ENCODE measurements around the gene SERPINB11. TPM values are rescaled to one million over a fixed set of nuclear protein-coding genes. Genes with fewer than 3 reads are reported as not detected.

SERPINB11 gene
- total RNA-seq, 1 donor from 2014 or later = not detected

DNA sequence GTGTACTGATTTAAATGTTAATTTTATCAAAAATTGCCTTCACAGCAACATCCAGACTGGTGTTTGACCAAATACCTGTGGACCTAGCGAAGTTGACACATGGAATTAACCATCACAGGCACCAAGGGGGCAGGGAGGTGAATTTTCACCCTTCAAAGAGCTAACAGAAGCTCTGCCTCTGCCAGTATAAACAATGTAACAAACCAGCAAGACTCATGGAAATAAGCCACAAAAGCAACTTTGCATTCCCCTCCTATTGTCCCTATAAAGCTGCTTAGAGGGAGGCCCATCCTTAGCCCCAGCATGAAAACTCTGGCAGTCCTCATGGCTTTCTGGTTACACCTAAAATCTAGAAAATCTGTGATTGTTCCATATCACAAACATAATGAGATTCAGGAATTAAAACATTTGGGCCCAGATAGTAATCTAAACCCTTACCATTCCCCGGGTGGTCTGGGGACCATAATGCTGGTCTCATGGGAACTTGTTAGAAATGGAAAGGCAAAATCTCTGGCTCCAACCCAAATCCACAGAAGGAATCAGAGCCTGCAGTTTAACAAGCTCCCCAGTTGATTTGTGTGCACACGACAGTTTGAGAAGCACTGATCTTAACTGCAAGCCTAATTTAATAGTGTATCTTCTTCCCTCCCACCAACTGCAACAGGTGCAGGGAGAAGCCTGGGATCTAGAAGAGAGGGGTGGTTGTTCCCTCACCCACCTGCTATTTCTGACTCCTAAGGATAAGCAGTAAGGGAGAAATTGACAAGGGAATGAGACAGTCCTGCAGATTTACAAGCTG is 23.1 kb downstream of the SERPINB11 start:
- Mint-ChIP-seq H3K27me3 (ENCODE audit: unreplicated experiment) (peaks cover 2% of the 10 kb centered on the region), H3K9me3 (ENCODE audit: unreplicated experiment) (no peaks in the 10 kb centered on the region), H3K27ac (ENCODE audit: unreplicated experiment) (no peak overlapping the region), H3K4me3 (ENCODE audit: unreplicated experiment) (no peak overlapping the region), H3K36me3 (ENCODE audit: low read depth, unreplicated experiment) (no peaks in the 10 kb centered on the region), H3K4me1 (ENCODE audit: unreplicated experiment) (no peaks in the 10 kb centered on the region)
- TF ChIP-seq, protein P1, sequence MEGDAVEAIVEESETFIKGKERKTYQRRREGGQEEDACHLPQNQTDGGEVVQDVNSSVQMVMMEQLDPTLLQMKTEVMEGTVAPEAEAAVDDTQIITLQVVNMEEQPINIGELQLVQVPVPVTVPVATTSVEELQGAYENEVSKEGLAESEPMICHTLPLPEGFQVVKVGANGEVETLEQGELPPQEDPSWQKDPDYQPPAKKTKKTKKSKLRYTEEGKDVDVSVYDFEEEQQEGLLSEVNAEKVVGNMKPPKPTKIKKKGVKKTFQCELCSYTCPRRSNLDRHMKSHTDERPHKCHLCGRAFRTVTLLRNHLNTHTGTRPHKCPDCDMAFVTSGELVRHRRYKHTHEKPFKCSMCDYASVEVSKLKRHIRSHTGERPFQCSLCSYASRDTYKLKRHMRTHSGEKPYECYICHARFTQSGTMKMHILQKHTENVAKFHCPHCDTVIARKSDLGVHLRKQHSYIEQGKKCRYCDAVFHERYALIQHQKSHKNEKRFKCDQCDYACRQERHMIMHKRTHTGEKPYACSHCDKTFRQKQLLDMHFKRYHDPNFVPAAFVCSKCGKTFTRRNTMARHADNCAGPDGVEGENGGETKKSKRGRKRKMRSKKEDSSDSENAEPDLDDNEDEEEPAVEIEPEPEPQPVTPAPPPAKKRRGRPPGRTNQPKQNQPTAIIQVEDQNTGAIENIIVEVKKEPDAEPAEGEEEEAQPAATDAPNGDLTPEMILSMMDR (IDR thresholded peaks at IDR 0.05; ENCODE audit: unreplicated experiment) = no peak
- no peak for DNase-seq (ENCODE audit: low spot score)

DNA sequence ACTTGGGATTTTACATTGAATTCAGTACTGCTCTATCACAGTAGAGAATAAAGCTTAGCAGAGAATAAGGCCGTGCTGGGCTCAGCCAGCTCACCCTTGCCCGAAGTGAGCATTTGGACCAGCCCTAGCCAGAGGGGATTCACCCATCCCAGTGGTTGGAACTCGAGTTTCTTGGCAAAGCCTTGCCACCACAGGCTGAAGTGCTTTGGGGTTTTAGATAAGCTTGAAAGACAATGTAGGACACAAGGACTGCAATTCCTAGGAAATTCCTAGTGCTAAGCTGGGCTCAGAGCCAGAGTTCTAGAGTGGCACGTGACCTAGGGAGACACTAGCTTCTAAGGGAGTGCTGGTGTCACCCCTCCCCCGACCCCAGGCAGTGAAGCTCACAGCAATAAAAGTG is 28.0 kb downstream of the SERPINB11 start:
- Mint-ChIP-seq H3K27me3 (ENCODE audit: unreplicated experiment) (no peaks in the 10 kb centered on the region), H3K9me3 (ENCODE audit: unreplicated experiment) (no peaks in the 10 kb centered on the region), H3K4me1 (ENCODE audit: unreplicated experiment) (no peaks in the 10 kb centered on the region), H3K27ac (ENCODE audit: unreplicated experiment) (no peak overlapping the region), H3K4me3 (ENCODE audit: unreplicated experiment) (no peak overlapping the region), H3K36me3 (ENCODE audit: low read depth, unreplicated experiment) (no peaks in the 10 kb centered on the region)
- TF ChIP-seq, protein P1 (IDR thresholded peaks at IDR 0.05; ENCODE audit: unreplicated experiment) = no peak
- no peak for DNase-seq (ENCODE audit: low spot score)

DNA sequence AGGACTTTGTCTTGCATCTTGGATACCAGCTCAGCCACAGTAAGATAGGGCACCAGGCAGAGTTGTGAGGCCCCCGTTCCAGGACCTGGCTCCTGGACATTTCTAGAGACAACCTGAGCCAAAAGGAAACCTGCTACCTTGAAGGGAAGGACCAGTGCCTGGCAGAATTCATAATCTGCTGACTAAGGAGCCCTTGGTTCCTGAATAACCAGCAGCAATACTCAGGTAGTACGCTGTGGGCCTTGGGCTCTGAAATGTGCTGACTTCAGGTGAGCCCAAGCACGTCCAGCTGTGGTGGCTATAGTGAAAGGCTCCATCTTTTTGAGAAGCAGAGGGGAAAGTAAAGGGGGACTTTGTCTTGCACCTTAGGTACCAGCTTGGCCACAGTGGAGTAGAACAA is 28.5 kb downstream of the SERPINB11 start:
- TF ChIP-seq, protein P1 (IDR thresholded peaks at IDR 0.05; ENCODE audit: unreplicated experiment) = no peak
- Mint-ChIP-seq H3K27me3 (ENCODE audit: unreplicated experiment) (no peaks in the 10 kb centered on the region), H3K4me1 (ENCODE audit: unreplicated experiment) (no peaks in the 10 kb centered on the region), H3K27ac (ENCODE audit: unreplicated experiment) (no peak overlapping the region), H3K9me3 (ENCODE audit: unreplicated experiment) (no peaks in the 10 kb centered on the region), H3K36me3 (ENCODE audit: low read depth, unreplicated experiment) (no peaks in the 10 kb centered on the region), H3K4me3 (ENCODE audit: unreplicated experiment) (no peak overlapping the region)
- no peak for DNase-seq (ENCODE audit: low spot score)

DNA sequence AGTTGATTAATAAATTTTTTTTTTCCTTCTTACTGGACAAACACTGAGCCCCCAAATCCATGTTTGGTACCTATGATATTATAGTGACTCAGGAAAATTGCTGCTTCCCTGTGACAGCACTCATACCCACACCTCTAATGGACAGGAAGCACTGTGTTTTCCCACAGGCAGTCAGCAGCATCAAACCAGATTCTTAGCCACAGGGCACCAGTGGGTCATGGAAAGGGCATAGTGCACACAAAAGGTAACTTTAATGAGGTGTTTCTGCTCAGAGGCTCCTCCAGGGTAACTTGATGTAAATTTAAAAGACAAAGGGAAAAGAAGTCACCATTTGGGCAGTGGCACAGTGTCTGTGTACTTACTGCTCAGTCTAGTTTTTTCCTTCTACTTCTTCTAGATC is 34.1 kb downstream of the SERPINB11 start:
- Mint-ChIP-seq H3K27ac (ENCODE audit: unreplicated experiment) (no peak overlapping the region), H3K27me3 (ENCODE audit: unreplicated experiment) (no peaks in the 10 kb centered on the region), H3K4me1 (ENCODE audit: unreplicated experiment) (no peaks in the 10 kb centered on the region), H3K4me3 (ENCODE audit: unreplicated experiment) (no peak overlapping the region), H3K9me3 (ENCODE audit: unreplicated experiment) (no peaks in the 10 kb centered on the region), H3K36me3 (ENCODE audit: low read depth, unreplicated experiment) (no peaks in the 10 kb centered on the region)
- no peak for DNase-seq (ENCODE audit: low spot score)
- TF ChIP-seq, protein P1 (IDR thresholded peaks at IDR 0.05; ENCODE audit: unreplicated experiment) = no peak

DNA sequence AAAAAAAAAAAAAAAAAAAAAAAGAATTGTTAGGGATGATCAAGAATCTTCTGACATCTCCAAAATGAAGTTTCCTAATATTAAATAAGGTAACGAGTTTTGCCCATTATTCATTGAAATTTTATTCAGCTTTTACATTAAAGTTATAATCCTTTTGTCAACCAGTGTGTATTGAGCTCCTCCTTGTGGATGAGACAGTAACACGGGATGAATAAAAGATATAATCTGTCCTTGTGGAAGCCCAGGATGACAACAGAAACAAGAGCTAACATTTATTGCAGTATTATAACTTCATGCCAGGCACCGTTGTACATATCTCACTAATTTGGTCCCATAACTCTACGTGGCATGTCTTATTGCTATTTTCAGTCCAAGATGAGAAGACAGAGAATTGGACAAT is 39.0 kb downstream of the SERPINB11 start:
- no peaks in the 10 kb centered on the region for H3K27me3 Mint-ChIP-seq (ENCODE audit: unreplicated experiment)
- DNase-seq (ENCODE audit: low spot score) = no peak
- H3K27ac Mint-ChIP-seq (ENCODE audit: unreplicated experiment) = no peak overlapping the region
- no peak overlapping the region for H3K4me3 Mint-ChIP-seq (ENCODE audit: unreplicated experiment)
- H3K9me3 Mint-ChIP-seq (ENCODE audit: unreplicated experiment) = no peaks in the 10 kb centered on the region
- no peaks in the 10 kb centered on the region for H3K36me3 Mint-ChIP-seq (ENCODE audit: low read depth, unreplicated experiment)
- TF ChIP-seq, protein P1 (IDR thresholded peaks at IDR 0.05; ENCODE audit: unreplicated experiment) = no peak
- H3K4me1 Mint-ChIP-seq (ENCODE audit: unreplicated experiment) = no peaks in the 10 kb centered on the region
